ENCODE data around the gene JDP2. TPM values are rescaled to one million over a fixed set of nuclear protein-coding genes. Genes with fewer than 3 reads are reported as not detected.

The JDP2 gene
- total RNA-seq, 1 donor from 2014 or later = 113 TPM

- no peak for DNase-seq (ENCODE audit: low spot score)
Measured at GRCh38 chr14:75435473-75435872, 7.7 kb downstream of the JDP2 start.

- DNase-seq (ENCODE audit: low spot score) = no peak
Measured at GRCh38 chr14:75437201-75438143, 9.7 kb downstream of the JDP2 start.

- DNase-seq (ENCODE audit: low spot score) = no peak
Measured at GRCh38 chr14:75438486-75439080, 10.8 kb downstream of the JDP2 start.

- DNase-seq (ENCODE audit: low spot score) = no peak
Measured at GRCh38 chr14:75439989-75440388, 12.2 kb downstream of the JDP2 start.

- DNase-seq (ENCODE audit: low spot score) = no peak
Measured at GRCh38 chr14:75440733-75441477, 13.1 kb downstream of the JDP2 start.

- no peak for DNase-seq (ENCODE audit: low spot score)
Measured at GRCh38 chr14:75441728-75442127, 13.9 kb downstream of the JDP2 start.

GRCh38 chr14:75442166-75442565 lies 14.3 kb downstream of the JDP2 start:
- no peak for DNase-seq (ENCODE audit: low spot score)

GRCh38 chr14:75442642-75443041 lies 14.8 kb downstream of the JDP2 start:
- no peak for DNase-seq (ENCODE audit: low spot score)

GRCh38 chr14:75443203-75443969 lies 15.6 kb downstream of the JDP2 start:
- DNase-seq (ENCODE audit: low spot score) = no peak

- DNase-seq (ENCODE audit: low spot score) = no peak
Measured at GRCh38 chr14:75445236-75445635, 17.4 kb downstream of the JDP2 start.

- no peak for DNase-seq (ENCODE audit: low spot score)
Measured at GRCh38 chr14:75445963-75446362, 18.1 kb downstream of the JDP2 start.

GRCh38 chr14:75446447-75446846 lies 18.6 kb downstream of the JDP2 start:
- DNase-seq (ENCODE audit: low spot score) = no peak

GRCh38 chr14:75448209-75448608 lies 20.4 kb downstream of the JDP2 start:
- no peak for DNase-seq (ENCODE audit: low spot score)

GRCh38 chr14:75449036-75449435 lies 21.2 kb downstream of the JDP2 start:
- no peak for DNase-seq (ENCODE audit: low spot score)

GRCh38 chr14:75449696-75450095 lies 21.9 kb downstream of the JDP2 start:
- no peak for DNase-seq (ENCODE audit: low spot score)

GRCh38 chr14:75450381-75451276 lies 22.8 kb downstream of the JDP2 start:
- DNase-seq (ENCODE audit: low spot score) = no peak

- no peak for DNase-seq (ENCODE audit: low spot score)
Measured at GRCh38 chr14:75452324-75452723, 24.5 kb downstream of the JDP2 start.

- no peak for DNase-seq (ENCODE audit: low spot score)
Measured at GRCh38 chr14:75452900-75453816, 25.3 kb downstream of the JDP2 start.

- DNase-seq (ENCODE audit: low spot score) = no peak
Measured at GRCh38 chr14:75453817-75454434, 26.1 kb downstream of the JDP2 start.
